K562 (cell line): ENCODE results near the gene MIB2. TPM values are rescaled to one million over a fixed set of nuclear protein-coding genes. Genes with fewer than 3 reads are reported as not detected.

ENCODE experiments used
- CREB1 ChIP-seq, 2 experiments: sonication (generic) in 1 of 2; formaldehyde crosslinking in 1 of 2; IDR thresholded peaks; 2 replicates each; pipeline versions ENCODE4 v1.6.1 to v1.8.0; 2012 to 2022; ENCODE audit warnings: inconsistent platforms in 1 of 2, mild to moderate bottlenecking in 1 of 2, missing genetic modification reagents in 1 of 2, moderate library complexity in 1 of 2
- DACH1 ChIP-seq: fragments of 450-650 bp; IDR thresholded peaks from 2 replicates; pipeline ENCODE4 v1.6.1; 2018; ENCODE audit not compliant: partially characterized antibody
- GABPA ChIP-seq: fragments of 200-800 bp; sonication (Bioruptor generic); conservative IDR thresholded peaks from 2 replicates; pipeline ENCODE4 v1.6.1; 2016; ENCODE audit warnings: low read depth, missing genetic modification characterization, missing compliant biosample characterization
- HNRNPUL1 ChIP-seq: fragments of 200-400 bp; formaldehyde crosslinking; IDR thresholded peaks from 2 replicates; pipeline ENCODE4 v1.6.1; 2017; ENCODE audit warnings: low read length
- PHB ChIP-seq: fragments of 250-450 bp; sonication (Bioruptor Pico); IDR thresholded peaks from 2 replicates; pipeline ENCODE4 v1.5.0; 2021
- PML ChIP-seq: IDR thresholded peaks from 2 replicates; pipeline ENCODE4 v1.6.1; 2012; ENCODE audit warnings: low read length, inconsistent platforms
- RBBP5 ChIP-seq: fragments of 200-600 bp; sonication (generic); IDR thresholded peaks from 2 replicates; pipeline ENCODE4 v1.6.1; 2012; ENCODE audit warnings: borderline replicate concordance, mild to moderate bottlenecking, low read length, control low read depth, inconsistent platforms; ENCODE audit not compliant: insufficient read depth, poor library complexity, severe bottlenecking
- TAF9B ChIP-seq: fragments of 450-650 bp; IDR thresholded peaks from 2 replicates; pipeline ENCODE4 v1.6.1; 2018; ENCODE audit warnings: mild to moderate bottlenecking; ENCODE audit not compliant: partially characterized antibody
- TRIM28 ChIP-seq: fragments of 450-650 bp; IDR thresholded peaks from 2 replicates; pipeline ENCODE4 v1.6.1; 2017
- ZBTB8A ChIP-seq: fragments of 450-650 bp; IDR thresholded peaks from 2 replicates; pipeline ENCODE4 v1.6.1; 2018; ENCODE audit warnings: mild to moderate bottlenecking, moderate library complexity; ENCODE audit not compliant: partially characterized antibody
- ZNF41 ChIP-seq: fragments of 250-450 bp; sonication (Bioruptor Pico); conservative IDR thresholded peaks from 2 replicates; pipeline ENCODE4 v1.4.0; 2020; ENCODE audit warnings: mild to moderate bottlenecking
- ZNF431 ChIP-seq: sonication (generic); formaldehyde crosslinking; IDR thresholded peaks from 2 replicates; pipeline ENCODE4 v1.8.0; 2022; ENCODE audit warnings: mild to moderate bottlenecking, missing genetic modification reagents
- ZNF699 ChIP-seq: fragments of 250-450 bp; sonication (Bioruptor Pico); IDR thresholded peaks from 2 replicates; pipeline ENCODE4 v1.8.0; 2021; ENCODE audit warnings: mild to moderate bottlenecking, moderate library complexity; ENCODE audit not compliant: insufficient replicate concordance
- polyA plus RNA-seq, 8 experiments: library from polyadenylated mRNA; depleted of rRNA in 4 of 8; stranded (reverse) in 5 of 8; unstranded in 3 of 8; fragments of >200 nt; fragmentation: Nextera tagmentation in 2 of 8; fragmentation: Illumina TruSeq in 1 of 8; extraction: Ambion mirVana in 2 of 8; extraction: Trizol in 1 of 8; gene quantifications; 2 replicates each; pipeline versions ENCODE4 v1.2.1 to v1.2.3, GENCODE V29; 2011 to 2014; ENCODE audit warnings: inconsistent platforms in 1 of 8, missing spikeins in 1 of 8
- total RNA-seq, 7 experiments: library from RNA; depleted of rRNA in 6 of 7; stranded (reverse); fragments of >200 nt in 6 of 7; fragmentation: Illumina TruSeq in 2 of 7; extraction: Trizol in 2 of 7; gene quantifications; 2 replicates each; pipeline versions ENCODE4 v1.2.1 to v1.2.3, GENCODE V29; 2011 to 2021; ENCODE audit warnings: low replicate concordance in 1 of 7
- TF ChIP-seq, protein P1 (sequence below): fragments of 200-400 bp; formaldehyde crosslinking; IDR thresholded peaks from 2 replicates; pipeline ENCODE4 v1.6.1; 2017; ENCODE audit warnings: mild to moderate bottlenecking, low read depth, low read length, moderate library complexity
- TF ChIP-seq, protein P2 (sequence below): fragments of 250-450 bp; sonication (Bioruptor Pico); IDR thresholded peaks from 2 replicates; pipeline ENCODE4 v1.8.0; 2022; ENCODE audit warnings: moderate library complexity, mild to moderate bottlenecking, inconsistent platforms
- TF ChIP-seq, protein P3 (sequence below): fragments of 250-450 bp; sonication (Bioruptor Pico); IDR thresholded peaks from 2 replicates; pipeline ENCODE4 v1.5.0; 2021
- TF ChIP-seq, protein P4 (sequence below): sonication (generic); formaldehyde crosslinking; IDR thresholded peaks from 2 replicates; pipeline ENCODE4 v1.8.0; 2022; ENCODE audit warnings: mild to moderate bottlenecking, missing genetic modification reagents
- TF ChIP-seq, protein P5 (sequence below): IDR thresholded peaks from 2 replicates; pipeline ENCODE4 v1.6.1; 2016; ENCODE audit warnings: missing genetic modification characterization, missing compliant biosample characterization

The MIB2 gene
- total and polyA plus RNA-seq, 9 of the 15 experiments (the other 6 are each of a cell fraction or from before 2014, with no cell fraction given), result 0.04 to 17.0 (median 4.9) TPM; not detected in 1

DNA sequence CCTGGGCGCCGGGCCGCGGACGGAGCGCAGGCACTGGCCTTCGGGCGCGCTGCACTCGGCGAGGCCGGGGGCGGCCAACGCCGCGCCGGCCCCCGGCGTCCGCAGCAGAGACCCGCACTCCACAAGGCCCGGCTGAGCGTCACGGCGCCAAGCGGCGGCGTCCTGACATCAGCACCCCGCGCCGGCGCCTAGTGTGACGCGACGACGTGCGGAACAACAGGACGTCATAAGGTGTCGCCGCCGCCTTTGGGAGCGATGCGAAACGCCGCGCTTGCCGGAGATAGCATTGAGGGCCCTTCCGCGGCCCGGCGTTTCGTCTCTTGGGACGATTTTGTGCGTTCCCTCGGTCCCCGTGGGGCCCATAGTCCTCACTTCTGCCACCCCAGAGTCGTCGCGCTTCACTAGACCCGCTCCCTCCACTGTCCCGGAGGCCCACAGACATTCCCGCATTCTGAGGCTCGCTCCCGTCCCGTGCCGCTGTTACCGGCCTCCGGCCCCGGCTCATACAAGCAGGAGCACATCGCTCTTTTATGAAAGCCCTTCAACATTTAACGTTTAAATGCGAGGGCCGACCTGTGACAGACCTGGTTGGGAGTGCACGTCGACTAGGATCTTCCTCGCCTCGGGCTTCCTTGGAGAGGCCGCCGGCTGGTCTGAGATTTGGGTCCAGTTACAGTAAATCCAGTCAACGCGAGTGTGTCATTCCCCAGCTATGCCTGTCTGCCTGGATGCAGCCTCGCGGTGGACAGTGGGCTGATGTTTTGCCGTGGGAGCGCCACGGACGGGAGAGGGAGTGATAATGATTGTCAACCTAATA lies 40.4 kb upstream of the MIB2 start, which contains the start of gene SSU72 (continued):
- TF ChIP-seq, protein P1, sequence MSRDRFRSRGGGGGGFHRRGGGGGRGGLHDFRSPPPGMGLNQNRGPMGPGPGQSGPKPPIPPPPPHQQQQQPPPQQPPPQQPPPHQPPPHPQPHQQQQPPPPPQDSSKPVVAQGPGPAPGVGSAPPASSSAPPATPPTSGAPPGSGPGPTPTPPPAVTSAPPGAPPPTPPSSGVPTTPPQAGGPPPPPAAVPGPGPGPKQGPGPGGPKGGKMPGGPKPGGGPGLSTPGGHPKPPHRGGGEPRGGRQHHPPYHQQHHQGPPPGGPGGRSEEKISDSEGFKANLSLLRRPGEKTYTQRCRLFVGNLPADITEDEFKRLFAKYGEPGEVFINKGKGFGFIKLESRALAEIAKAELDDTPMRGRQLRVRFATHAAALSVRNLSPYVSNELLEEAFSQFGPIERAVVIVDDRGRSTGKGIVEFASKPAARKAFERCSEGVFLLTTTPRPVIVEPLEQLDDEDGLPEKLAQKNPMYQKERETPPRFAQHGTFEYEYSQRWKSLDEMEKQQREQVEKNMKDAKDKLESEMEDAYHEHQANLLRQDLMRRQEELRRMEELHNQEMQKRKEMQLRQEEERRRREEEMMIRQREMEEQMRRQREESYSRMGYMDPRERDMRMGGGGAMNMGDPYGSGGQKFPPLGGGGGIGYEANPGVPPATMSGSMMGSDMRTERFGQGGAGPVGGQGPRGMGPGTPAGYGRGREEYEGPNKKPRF, result no peak
- TF ChIP-seq RBBP5 (peak; percentile 98), ZNF699 (no peak), HNRNPUL1 (no peak), DACH1 (peak; percentile 58), CREB1 (IDR thresholded peaks at IDR 0.05) (peak; percentile 100), CREB1 (CRISPR knock-in tag; IDR thresholded peaks at IDR 0.05) (peak; percentile 100), ZNF431 (CRISPR knock-in tag) (peak; percentile 48; the same call in 1 of the 2 replicates), PML (peak; percentile 74; the same call in 1 of the 2 replicates), TAF9B (no peak), ZNF41 (CRISPR knock-in tag) (no peak), TRIM28 (no peak), GABPA (tag) (peak; percentile 86), ZBTB8A (no peak), PHB (CRISPR knock-in tag) (peak; percentile 60; the same call in 1 of the 2 replicates)
- TF ChIP-seq, protein P2, sequence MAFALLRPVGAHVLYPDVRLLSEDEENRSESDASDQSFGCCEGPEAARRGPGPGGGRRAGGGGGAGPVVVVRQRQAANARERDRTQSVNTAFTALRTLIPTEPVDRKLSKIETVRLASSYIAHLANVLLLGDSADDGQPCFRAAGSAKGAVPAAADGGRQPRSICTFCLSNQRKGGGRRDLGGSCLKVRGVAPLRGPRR (CRISPR knock-in tag), result 0 out of 2 replicates have a peak, but pooled peaks have one; percentile 18
- TF ChIP-seq, protein P3, sequence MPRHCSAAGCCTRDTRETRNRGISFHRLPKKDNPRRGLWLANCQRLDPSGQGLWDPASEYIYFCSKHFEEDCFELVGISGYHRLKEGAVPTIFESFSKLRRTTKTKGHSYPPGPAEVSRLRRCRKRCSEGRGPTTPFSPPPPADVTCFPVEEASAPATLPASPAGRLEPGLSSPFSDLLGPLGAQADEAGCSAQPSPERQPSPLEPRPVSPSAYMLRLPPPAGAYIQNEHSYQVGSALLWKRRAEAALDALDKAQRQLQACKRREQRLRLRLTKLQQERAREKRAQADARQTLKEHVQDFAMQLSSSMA (CRISPR knock-in tag), result peak; percentile 83
- TF ChIP-seq, protein P4, sequence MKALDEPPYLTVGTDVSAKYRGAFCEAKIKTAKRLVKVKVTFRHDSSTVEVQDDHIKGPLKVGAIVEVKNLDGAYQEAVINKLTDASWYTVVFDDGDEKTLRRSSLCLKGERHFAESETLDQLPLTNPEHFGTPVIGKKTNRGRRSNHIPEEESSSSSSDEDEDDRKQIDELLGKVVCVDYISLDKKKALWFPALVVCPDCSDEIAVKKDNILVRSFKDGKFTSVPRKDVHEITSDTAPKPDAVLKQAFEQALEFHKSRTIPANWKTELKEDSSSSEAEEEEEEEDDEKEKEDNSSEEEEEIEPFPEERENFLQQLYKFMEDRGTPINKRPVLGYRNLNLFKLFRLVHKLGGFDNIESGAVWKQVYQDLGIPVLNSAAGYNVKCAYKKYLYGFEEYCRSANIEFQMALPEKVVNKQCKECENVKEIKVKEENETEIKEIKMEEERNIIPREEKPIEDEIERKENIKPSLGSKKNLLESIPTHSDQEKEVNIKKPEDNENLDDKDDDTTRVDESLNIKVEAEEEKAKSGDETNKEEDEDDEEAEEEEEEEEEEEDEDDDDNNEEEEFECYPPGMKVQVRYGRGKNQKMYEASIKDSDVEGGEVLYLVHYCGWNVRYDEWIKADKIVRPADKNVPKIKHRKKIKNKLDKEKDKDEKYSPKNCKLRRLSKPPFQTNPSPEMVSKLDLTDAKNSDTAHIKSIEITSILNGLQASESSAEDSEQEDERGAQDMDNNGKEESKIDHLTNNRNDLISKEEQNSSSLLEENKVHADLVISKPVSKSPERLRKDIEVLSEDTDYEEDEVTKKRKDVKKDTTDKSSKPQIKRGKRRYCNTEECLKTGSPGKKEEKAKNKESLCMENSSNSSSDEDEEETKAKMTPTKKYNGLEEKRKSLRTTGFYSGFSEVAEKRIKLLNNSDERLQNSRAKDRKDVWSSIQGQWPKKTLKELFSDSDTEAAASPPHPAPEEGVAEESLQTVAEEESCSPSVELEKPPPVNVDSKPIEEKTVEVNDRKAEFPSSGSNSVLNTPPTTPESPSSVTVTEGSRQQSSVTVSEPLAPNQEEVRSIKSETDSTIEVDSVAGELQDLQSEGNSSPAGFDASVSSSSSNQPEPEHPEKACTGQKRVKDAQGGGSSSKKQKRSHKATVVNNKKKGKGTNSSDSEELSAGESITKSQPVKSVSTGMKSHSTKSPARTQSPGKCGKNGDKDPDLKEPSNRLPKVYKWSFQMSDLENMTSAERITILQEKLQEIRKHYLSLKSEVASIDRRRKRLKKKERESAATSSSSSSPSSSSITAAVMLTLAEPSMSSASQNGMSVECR (CRISPR knock-in tag), result peak; percentile 27; the same call in 1 of the 2 replicates
- TF ChIP-seq, protein P5, sequence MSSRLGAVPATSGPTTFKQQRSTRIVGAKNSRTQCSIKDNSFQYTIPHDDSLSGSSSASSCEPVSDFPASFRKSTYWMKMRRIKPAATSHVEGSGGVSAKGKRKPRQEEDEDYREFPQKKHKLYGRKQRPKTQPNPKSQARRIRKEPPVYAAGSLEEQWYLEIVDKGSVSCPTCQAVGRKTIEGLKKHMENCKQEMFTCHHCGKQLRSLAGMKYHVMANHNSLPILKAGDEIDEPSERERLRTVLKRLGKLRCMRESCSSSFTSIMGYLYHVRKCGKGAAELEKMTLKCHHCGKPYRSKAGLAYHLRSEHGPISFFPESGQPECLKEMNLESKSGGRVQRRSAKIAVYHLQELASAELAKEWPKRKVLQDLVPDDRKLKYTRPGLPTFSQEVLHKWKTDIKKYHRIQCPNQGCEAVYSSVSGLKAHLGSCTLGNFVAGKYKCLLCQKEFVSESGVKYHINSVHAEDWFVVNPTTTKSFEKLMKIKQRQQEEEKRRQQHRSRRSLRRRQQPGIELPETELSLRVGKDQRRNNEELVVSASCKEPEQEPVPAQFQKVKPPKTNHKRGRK (tag), result no peak
